ENCODE measurements around the gene CNST. TPM values are rescaled to one million over a fixed set of nuclear protein-coding genes. Genes with fewer than 3 reads are reported as not detected.

CNST gene
- total RNA-seq, 2 experiments from 2014 or later = 32.8 to 36.7 TPM

DNA sequence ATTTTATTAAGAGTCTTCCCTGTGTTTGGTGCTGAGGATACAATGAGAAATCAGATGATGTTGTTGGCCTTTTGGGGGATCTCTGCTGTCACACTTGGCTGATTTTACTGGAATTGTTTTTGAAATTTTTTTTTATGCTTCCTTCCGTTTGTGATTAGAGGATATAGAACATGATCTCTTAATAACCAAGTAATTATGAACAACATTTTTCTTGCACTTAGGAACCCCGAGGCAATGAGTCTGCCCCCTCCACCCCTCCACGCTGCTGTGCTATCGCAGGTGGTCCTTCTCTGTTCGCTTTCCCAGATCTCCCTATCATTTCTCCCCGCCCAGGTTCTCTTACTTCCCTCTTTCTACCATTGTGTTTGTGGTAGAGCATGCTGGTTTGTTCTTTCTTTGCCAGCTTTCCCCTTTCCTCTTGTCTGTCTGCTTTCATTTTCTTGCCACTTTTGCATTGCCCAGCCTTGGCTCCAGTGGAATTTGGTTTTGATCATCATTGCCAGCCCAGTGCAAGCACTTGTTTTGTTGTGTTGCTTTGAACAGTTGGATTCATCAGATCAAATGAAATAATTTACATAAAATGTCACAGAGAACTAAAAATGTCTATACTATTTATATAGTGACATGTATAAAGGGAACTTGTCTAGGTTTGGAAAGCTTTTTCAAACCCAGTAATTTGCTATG is 84.9 kb downstream of the CNST start:
- Mint-ChIP-seq H3K36me3 (ENCODE audit: low read depth) (peaks cover 32% of the 10 kb centered on the region), H3K9me3 (no peaks in the 10 kb centered on the region), H3K4me1 (no peaks in the 10 kb centered on the region), H3K27ac (no peak overlapping the region), H3K4me3 (no peak overlapping the region), H3K27me3 (no peaks in the 10 kb centered on the region)
- ChIA-PET CTCF (no interaction called here), POLR2A (no interaction called here)
- no peak for DNase-seq

DNA sequence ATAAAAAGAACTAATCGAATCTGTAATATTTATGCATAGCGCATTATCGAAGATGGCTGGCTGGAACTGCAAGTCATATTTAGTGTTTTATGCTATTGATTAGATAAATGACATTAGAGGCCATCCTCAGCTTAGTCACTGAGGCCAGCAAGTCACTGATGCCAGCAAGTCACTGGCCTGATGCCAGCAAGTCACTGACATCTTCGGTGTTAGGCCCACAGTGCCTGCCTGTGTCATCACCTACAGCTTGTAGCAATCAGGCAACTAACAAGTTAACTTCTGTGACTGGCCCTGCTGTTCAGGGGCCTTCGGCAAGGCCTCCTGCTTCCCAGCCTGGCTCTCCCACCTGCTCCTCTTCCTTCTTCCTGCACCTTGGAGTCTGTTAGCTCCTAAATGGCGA is 92.3 kb downstream of the CNST start:
- H3K27me3 Mint-ChIP-seq = no peaks in the 10 kb centered on the region
- peaks cover 30% of the 10 kb centered on the region for H3K36me3 Mint-ChIP-seq (ENCODE audit: low read depth)
- no peak overlapping the region for H3K4me3 Mint-ChIP-seq
- no peak for DNase-seq
- H3K9me3 Mint-ChIP-seq = no peaks in the 10 kb centered on the region
- no peaks in the 10 kb centered on the region for H3K4me1 Mint-ChIP-seq
- ChIA-PET POLR2A (no interaction called here), CTCF (interaction anchor here (0.8 to 1.5 kb wide), 3 partner anchors 10 to 33 kb away, joined by 3 to 6 read pairs (median 3); no protein-coding TSS in a partner anchor)
- H3K27ac Mint-ChIP-seq = no peak overlapping the region

DNA sequence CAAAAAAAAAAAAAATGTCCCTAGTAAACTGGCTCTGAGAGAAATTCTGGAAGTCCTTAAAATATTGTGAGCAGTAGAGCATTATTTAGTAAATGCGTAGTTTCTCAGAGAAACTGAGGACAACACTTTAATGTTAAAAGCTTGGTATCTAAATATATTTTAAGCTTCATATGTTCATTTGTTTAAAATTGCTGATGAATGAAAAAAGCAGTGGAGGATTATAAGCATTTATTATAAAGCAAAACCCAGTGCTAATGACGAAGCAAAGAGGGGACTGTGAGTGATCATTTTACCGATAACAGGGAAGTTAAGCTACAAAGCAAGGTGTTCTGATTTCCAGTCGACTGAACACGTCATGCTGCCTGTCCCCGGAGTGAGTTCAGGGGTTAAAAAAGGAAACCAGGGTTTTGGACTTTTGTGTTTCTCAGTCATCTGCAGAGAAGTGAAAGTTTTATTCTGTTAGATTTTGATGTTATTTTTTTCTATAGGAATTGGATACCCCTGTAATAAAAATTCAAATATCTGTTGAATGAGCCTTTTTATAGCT is 93.4 kb downstream of the CNST start:
- Mint-ChIP-seq H3K4me1 (no peaks in the 10 kb centered on the region), H3K36me3 (ENCODE audit: low read depth) (peaks cover 21% of the 10 kb centered on the region), H3K27me3 (no peaks in the 10 kb centered on the region), H3K9me3 (no peaks in the 10 kb centered on the region), H3K27ac (no peak overlapping the region), H3K4me3 (no peak overlapping the region)
- DNase-seq = no peak
- CTCF ChIA-PET = interaction anchor here (1.2 to 1.5 kb wide), 2 partner anchors 11 to 34 kb away, joined by 3 to 6 read pairs; no protein-coding TSS in a partner anchor
- POLR2A ChIA-PET = no interaction called here

DNA sequence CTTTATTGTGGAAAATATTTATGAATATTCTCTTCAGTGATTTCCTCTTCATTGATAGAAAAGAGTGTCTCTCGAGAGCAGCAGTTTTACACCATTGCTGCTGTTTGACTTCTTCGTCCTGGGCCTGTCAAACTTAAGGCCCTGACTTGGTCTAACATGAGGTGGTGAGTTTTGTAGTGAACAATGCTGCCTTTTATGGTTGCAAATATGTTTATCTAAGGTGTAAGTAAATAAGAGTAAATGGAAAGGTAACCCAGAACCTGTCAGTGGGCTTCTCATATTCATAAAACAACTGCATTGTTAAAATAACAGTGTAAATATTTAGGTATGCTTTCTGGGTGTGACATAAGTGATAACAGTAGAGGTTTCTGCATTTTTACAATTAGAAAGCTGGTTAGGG is 95.2 kb downstream of the CNST start:
- no peaks in the 10 kb centered on the region for H3K27me3 Mint-ChIP-seq
- H3K4me1 Mint-ChIP-seq = no peaks in the 10 kb centered on the region
- no peak overlapping the region for H3K27ac Mint-ChIP-seq
- peaks cover 27% of the 10 kb centered on the region for H3K36me3 Mint-ChIP-seq (ENCODE audit: low read depth)
- no peaks in the 10 kb centered on the region for H3K9me3 Mint-ChIP-seq
- POLR2A ChIA-PET = no interaction called here
- no peak overlapping the region for H3K4me3 Mint-ChIP-seq
- CTCF ChIA-PET = interaction anchor here (0.6 kb wide), 1 partner anchor 94 kb away, joined by 4 read pairs; no protein-coding TSS in a partner anchor
- no peak for DNase-seq

DNA sequence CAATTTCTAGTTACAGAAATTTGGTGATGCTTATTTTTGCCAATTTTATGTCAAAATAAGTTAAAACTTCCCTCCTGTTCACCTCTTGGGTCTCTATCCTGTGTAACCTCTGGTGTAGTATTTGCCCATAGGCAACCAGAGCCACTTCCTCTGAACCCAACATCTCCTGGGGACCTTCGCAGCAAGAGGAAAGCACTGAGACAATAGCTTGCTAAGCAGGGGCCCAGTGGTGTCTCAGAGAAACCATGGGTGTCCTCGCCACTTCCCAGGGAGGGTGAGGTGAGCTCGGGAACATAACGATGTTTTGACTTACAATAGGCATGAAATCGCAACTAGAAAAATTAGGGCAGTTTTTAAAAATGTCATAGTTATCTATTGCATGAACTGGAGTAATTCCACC is 101.5 kb downstream of the CNST start:
- Mint-ChIP-seq H3K27ac (no peak overlapping the region), H3K27me3 (no peaks in the 10 kb centered on the region), H3K9me3 (no peaks in the 10 kb centered on the region), H3K4me3 (no peak overlapping the region), H3K36me3 (ENCODE audit: low read depth) (peaks cover 29% of the 10 kb centered on the region), H3K4me1 (no peaks in the 10 kb centered on the region)
- ChIA-PET CTCF (no interaction called here), POLR2A (no interaction called here)
- no peak for DNase-seq

DNA sequence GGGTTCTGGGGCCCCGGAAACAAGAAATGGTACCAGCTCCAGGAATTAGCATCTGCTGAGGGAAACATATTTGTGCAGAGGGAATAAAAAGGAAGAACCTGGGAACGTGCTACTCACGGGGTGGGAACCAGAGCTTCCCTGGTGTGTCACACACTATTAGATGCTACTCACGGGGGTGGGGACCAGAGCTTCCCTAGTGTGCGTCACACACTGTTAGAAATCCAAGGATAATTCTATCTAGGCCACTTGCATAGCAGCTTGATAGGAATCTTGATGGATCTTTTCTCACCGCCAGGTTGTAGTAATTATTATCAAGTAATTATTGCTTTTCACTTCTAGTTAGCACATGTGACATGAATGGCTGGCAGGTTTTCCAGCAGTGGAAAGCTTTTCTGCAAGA is 103.4 kb downstream of the CNST start:
- Mint-ChIP-seq H3K36me3 (ENCODE audit: low read depth) (peaks cover 34% of the 10 kb centered on the region), H3K4me3 (no peak overlapping the region), H3K4me1 (no peaks in the 10 kb centered on the region), H3K9me3 (no peaks in the 10 kb centered on the region), H3K27ac (no peak overlapping the region), H3K27me3 (no peaks in the 10 kb centered on the region)
- ChIA-PET CTCF (interaction anchor here (0.6 to 1.0 kb wide), 4 partner anchors 11 to 1514 kb away, joined by 3 to 4 read pairs (median 3); no protein-coding TSS in a partner anchor), POLR2A (no interaction called here)
- no peak for DNase-seq

DNA sequence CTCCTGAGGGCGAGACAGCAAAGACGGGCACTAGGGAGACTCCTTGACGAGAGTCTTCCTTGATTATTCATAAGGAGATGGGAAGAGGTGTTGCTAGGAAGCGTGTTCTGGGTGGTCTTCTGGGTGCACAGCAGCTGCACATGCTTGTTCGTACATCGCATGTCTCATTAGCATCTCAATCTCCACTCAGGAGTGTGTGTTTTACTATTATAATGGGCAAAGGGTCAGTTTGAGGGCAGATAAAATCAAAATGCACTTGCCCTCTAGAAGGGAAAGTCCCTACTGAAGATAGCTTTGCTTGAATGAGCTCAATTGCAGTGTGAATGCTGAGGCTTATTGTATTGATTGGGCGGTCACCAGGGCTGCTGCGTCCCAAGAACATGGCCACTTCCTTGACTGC is 107.8 kb downstream of the CNST start:
- ChIA-PET CTCF (interaction anchor here (1.5 kb wide), 1 partner anchor 11 kb away, joined by 4 read pairs; no protein-coding TSS in a partner anchor), POLR2A (no interaction called here)
- Mint-ChIP-seq H3K27ac (no peak overlapping the region), H3K4me3 (no peak overlapping the region), H3K4me1 (no peaks in the 10 kb centered on the region), H3K36me3 (ENCODE audit: low read depth) (peaks cover 19% of the 10 kb centered on the region), H3K27me3 (no peaks in the 10 kb centered on the region), H3K9me3 (peaks cover 6% of the 10 kb centered on the region)
- DNase-seq = no peak

DNA sequence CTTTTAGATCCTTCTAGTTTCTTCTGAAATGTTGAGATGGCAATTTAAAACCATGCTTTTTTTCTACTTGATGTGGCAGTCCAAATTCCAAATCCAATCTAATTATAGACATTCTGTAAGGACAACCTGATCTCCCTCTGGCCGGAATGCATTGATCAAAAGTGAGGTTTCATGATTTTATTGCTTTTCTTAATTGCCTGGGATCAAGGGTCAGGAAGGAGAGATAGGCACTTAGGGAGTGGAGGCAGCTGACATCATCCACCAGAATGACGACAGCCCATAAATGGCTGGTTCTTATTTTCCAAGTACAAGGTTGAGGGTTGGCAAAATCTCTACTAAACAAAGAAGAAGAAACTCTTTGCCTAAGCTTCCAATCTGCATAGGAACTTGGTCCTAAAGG is 111.6 kb downstream of the CNST start:
- Mint-ChIP-seq H3K9me3 (peaks cover 6% of the 10 kb centered on the region), H3K27ac (no peak overlapping the region), H3K36me3 (ENCODE audit: low read depth) (peaks cover 4% of the 10 kb centered on the region), H3K27me3 (no peaks in the 10 kb centered on the region), H3K4me1 (no peaks in the 10 kb centered on the region), H3K4me3 (no peak overlapping the region)
- ChIA-PET CTCF (interaction anchor here (2.1 kb wide), 1 partner anchor 12 kb away, joined by 6 read pairs; no protein-coding TSS in a partner anchor), POLR2A (no interaction called here)
- DNase-seq = no peak

DNA sequence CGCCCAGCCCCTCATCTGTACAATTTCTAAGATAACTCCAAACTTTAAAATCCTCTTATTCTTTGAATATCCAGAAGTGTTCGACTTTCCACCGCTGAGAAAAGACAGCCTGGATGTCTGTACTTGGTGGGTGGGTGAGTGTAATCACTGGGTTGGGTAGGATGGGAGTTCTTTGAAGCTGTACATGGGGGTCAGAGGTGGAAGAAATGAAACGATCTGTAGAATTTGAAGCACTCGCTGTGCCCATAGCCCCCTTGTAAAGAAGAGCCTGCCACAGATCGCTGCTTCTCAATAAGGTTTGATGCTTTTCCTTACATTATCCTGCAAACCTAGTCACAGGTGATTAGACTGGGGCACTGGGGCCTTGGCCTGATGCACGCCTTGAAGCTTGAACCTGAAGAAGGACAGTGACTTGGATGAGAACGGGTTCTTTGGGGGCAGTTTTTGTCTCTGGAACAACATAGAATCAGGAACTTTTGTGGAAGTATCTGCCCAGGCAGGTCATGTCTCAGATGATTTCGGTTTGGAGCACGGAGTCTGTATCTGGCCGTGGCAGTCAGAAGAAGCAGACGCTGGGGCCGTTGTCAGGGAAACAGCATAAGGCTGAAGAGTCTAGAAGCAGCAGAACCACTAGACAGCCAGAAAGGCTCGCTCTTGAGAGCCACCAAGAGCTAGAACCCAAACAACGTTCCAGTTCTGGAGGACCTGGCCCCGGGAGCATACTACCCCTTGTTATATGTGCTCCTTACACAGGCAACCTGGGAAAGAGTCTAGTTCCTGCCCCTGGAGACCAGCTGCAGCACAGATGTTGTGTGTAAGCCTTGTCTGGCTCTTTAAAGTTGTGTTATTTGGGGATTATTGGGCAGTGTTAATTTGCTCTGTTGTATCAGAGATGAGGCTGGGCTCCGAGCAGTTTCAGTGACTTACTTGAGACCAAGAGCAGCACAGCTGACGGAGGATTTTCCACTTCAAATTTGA is 112.8 kb downstream of the CNST start:
- ChIA-PET POLR2A (no interaction called here), CTCF (no interaction called here)
- H3K4me3 Mint-ChIP-seq = no peak overlapping the region
- no peak overlapping the region for H3K27ac Mint-ChIP-seq
- H3K9me3 Mint-ChIP-seq = peaks cover 6% of the 10 kb centered on the region
- no peaks in the 10 kb centered on the region for H3K27me3 Mint-ChIP-seq
- no peak for DNase-seq
- H3K36me3 Mint-ChIP-seq (ENCODE audit: low read depth) = no peaks in the 10 kb centered on the region
- no peaks in the 10 kb centered on the region for H3K4me1 Mint-ChIP-seq

DNA sequence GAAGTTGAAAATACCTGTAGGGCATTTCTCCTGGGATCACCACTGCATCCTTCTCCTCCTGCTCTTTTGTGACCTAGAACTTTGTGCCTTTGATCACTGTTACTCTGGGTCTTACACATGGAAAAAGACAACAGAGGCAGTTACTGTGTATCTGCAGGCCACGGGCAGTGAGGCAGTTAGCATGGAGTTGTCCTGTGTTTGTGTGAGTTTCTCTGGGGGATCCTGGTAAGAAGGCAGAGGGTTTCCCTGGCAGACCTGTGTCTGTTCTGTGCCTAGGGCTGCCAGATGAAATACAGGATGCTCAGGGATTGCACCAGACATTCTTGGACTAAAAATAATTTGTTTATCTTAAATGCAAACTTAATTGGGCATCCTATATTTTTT is 113.5 kb downstream of the CNST start:
- Mint-ChIP-seq H3K27ac (no peak overlapping the region), H3K4me1 (no peaks in the 10 kb centered on the region), H3K9me3 (peaks cover 5% of the 10 kb centered on the region), H3K27me3 (no peaks in the 10 kb centered on the region), H3K4me3 (no peak overlapping the region), H3K36me3 (ENCODE audit: low read depth) (no peaks in the 10 kb centered on the region)
- ChIA-PET POLR2A (no interaction called here), CTCF (no interaction called here)
- DNase-seq = no peak

DNA sequence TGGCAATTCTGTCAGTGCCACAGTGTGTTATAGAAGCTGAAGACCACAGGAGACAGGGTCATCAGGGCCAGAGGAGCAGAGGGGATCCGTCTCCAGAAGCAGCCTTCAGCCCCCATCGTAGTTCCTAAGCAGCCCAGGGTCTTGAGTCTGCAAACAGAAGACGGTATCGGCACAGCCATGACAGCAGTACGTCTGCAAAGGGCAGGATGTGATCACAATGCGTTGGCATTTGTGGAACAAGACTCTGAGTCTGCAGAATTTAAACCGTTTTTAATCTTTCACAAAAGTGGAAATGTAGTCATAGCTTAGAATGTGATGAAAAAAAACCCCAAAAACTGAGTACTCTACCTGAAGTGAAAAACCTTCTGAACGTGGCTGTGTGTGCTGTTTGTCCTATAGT is 113.9 kb downstream of the CNST start:
- Mint-ChIP-seq H3K4me1 (no peaks in the 10 kb centered on the region), H3K27me3 (no peaks in the 10 kb centered on the region), H3K4me3 (no peak overlapping the region), H3K9me3 (peaks cover under 1% of the 10 kb centered on the region), H3K27ac (no peak overlapping the region), H3K36me3 (ENCODE audit: low read depth) (no peaks in the 10 kb centered on the region)
- POLR2A ChIA-PET = no interaction called here
- DNase-seq = no peak
- CTCF ChIA-PET = no interaction called here

DNA sequence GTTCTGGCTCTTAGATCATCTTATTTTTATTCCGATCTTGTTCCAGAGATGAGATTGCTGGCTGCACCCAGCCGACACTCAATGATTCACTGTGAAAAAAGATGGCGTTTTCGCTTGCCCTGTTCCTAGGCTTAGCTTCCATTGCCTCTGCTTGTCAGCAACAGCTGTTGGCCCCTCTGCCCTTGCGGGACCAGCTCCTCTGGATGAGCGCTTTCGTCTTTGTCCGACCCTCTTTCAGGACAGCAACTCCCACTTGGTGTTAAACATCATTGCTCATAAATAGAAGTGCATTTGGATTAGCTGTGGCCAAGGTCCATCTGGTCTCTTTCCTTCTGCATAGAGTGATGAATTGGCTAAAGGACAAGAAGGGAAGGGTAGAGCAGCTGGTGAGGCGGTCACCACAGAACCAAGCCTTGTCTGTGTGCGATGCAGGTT is 114.5 kb downstream of the CNST start:
- Mint-ChIP-seq H3K36me3 (ENCODE audit: low read depth) (no peaks in the 10 kb centered on the region), H3K27ac (no peak overlapping the region), H3K4me1 (no peaks in the 10 kb centered on the region), H3K4me3 (no peak overlapping the region), H3K27me3 (no peaks in the 10 kb centered on the region), H3K9me3 (no peaks in the 10 kb centered on the region)
- ChIA-PET POLR2A (no interaction called here), CTCF (interaction anchor here (1.0 kb wide), 1 partner anchor 10 kb away, joined by 4 read pairs; no protein-coding TSS in a partner anchor)
- no peak for DNase-seq

All from activated CD4-positive, alpha-beta T cell treated with anti-CD3 and anti-CD28 coated beads, Interleukin-2, amount 10 ng/mL, durations not matched to agents 7 days and 5 days (primary cell).